Measurements from ENCODE around the gene WDR6. TPM values are rescaled to one million over a fixed set of nuclear protein-coding genes. Genes with fewer than 3 reads are reported as not detected.
A peak's percentile ranks its signal among the peaks of the same experiment; 100 is the strongest.

The WDR6 gene, protein sequence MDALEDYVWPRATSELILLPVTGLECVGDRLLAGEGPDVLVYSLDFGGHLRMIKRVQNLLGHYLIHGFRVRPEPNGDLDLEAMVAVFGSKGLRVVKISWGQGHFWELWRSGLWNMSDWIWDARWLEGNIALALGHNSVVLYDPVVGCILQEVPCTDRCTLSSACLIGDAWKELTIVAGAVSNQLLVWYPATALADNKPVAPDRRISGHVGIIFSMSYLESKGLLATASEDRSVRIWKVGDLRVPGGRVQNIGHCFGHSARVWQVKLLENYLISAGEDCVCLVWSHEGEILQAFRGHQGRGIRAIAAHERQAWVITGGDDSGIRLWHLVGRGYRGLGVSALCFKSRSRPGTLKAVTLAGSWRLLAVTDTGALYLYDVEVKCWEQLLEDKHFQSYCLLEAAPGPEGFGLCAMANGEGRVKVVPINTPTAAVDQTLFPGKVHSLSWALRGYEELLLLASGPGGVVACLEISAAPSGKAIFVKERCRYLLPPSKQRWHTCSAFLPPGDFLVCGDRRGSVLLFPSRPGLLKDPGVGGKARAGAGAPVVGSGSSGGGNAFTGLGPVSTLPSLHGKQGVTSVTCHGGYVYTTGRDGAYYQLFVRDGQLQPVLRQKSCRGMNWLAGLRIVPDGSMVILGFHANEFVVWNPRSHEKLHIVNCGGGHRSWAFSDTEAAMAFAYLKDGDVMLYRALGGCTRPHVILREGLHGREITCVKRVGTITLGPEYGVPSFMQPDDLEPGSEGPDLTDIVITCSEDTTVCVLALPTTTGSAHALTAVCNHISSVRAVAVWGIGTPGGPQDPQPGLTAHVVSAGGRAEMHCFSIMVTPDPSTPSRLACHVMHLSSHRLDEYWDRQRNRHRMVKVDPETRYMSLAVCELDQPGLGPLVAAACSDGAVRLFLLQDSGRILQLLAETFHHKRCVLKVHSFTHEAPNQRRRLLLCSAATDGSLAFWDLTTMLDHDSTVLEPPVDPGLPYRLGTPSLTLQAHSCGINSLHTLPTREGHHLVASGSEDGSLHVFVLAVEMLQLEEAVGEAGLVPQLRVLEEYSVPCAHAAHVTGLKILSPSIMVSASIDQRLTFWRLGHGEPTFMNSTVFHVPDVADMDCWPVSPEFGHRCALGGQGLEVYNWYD
- 141 and 153 TPM in 2 replicates for total RNA-seq

DNA sequence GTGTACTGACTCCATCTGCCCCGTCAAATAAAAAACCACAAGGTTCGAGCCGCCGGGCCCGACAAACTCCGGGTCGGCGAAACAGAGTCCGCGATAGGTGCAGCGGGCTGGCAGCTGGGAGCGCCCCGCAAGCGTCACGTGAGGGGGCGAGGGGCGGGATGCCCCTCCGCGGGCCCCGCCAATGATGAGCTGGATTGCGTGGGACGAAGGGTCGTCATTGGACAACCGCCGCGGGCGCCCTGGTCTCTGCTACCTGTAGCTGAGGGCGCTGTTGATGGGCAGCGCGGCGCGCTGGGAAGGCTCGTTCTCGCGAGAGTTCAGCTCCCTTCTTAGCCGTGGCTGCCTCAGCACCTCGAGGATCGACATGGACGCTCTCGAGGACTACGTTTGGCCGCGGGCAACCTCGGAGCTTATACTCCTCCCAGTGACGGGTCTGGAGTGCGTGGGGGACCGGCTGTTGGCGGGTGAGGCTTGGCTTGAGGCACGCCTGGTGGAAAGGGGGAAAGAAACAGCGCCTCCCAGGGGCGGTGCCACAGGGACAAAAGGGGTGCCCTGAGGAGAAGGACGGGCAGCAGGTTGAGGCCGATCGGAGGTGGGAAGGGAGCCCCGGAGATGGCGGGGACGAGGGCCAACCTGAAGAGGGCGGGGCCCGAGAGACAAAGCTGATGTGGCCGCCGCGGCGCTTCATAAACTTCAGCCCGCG, at the start of gene WDR6:
Gene WDR6 (plus strand): TSS at position 324 of the 703 bp plus-strand sequence. CDS start 41 bp downstream, at position 365.
- Mint-ChIP-seq H3K27me3 (no peaks in the 10 kb centered on the region), H3K36me3 (ENCODE audit: low read depth) (peaks cover 15% of the 10 kb centered on the region), H3K4me1 (peaks cover 27% of the 10 kb centered on the region), H3K9me3 (no peaks in the 10 kb centered on the region), H3K4me3 (peak within 1 kb of the TSS; percentile 94), H3K27ac (peak within 1 kb of the TSS; percentile 99)
- DNase-seq, result peak; percentile 99
- intact Hi-C loops (cut with micrococcal nuclease), result loop anchor here (1.0 kb wide), 3 partner anchors 11 to 87 kb away; partner anchors contain the start of genes DALRD3 and QRICH1

DNA sequence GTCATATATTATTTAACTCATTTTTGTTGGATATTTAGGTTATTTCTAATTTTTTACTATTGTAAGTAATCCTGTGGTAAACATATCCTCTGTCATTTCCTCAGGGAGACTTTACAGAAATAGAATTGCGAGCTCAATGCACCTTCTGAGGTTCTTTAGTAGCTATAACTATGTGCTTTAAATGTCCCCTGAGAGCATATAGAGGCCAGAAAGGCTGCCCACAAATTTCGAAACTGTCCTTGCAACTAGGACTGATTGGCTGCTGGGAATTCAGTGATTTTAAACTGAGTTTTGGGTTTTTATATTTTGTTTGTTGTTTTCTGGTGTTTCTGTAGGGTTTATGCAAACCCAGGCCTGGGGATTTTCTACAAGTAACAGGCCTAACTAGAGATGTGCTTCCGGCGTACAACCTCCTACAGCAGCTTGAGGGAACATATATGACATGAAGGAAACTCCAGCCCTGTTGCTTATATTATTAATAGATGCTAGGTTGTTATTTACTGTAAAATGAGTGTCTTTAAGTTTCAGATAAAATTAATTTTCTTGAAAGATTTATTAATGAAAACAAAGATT, 46.3 kb upstream of the WDR6 start:
- no peak for DNase-seq

DNA sequence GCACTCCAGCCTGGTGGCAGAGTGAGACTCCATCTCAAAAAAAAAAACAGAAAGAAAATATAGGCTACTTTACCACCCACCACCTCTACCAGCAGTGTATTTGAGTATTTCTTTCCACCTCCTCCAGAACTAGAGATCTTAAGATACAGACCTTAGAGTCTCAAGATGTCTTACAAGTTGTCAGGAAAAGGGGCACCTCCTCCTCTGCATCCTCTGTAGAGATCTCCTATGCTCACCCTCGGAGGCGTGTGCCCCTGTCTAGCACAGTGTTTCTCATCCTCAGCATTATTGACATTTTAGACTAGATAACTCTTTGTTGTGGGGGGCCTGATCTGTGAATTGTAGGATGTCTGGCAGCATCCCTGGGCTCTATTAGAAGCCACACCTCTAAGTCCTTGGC, 44.9 kb upstream of the WDR6 start:
- Mint-ChIP-seq H3K36me3 (ENCODE audit: low read depth) (peaks cover 46% of the 10 kb centered on the region), H3K27ac (peak overlapping the region; percentile 81)

More for the DNA sequence above, 46.3 kb upstream of the WDR6 start:
- peaks cover 38% of the 10 kb centered on the region for H3K36me3 Mint-ChIP-seq (ENCODE audit: low read depth)
- H3K4me3 Mint-ChIP-seq, result no peak overlapping the region
- no peak overlapping the region for H3K27ac Mint-ChIP-seq
- peaks cover 10% of the 10 kb centered on the region for H3K4me1 Mint-ChIP-seq
- intact Hi-C loops (cut with micrococcal nuclease), result no loop called here
- no peaks in the 10 kb centered on the region for H3K9me3 Mint-ChIP-seq
- H3K27me3 Mint-ChIP-seq, result no peaks in the 10 kb centered on the region

DNA sequence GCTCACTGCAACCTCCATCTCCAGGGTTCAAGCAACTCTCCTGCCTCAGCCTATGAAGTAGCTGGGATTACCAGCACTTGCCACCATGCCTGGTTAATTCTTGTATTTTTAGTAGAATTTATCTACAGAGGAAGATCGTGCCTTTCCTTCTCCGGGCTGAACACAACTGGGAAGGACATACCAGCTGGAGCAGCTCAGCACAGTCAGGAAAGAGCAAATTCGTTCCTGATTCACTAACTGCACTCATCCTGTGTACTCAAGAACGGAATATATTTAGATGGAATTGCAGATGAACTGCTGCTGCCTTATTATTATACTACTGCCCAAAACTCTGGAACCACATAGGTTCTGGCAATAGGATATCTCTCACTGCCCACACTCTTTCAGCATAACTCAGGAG, 44.3 kb upstream of the WDR6 start:
- Mint-ChIP-seq H3K4me3 (no peak overlapping the region), H3K9me3 (no peaks in the 10 kb centered on the region), H3K27ac (peak overlapping the region; percentile 20), H3K36me3 (ENCODE audit: low read depth) (peaks cover 45% of the 10 kb centered on the region), H3K4me1 (peaks cover 18% of the 10 kb centered on the region), H3K27me3 (no peaks in the 10 kb centered on the region)
- DNase-seq, result no peak
- intact Hi-C loops (cut with micrococcal nuclease), result no loop called here

More for the DNA sequence above, 44.9 kb upstream of the WDR6 start:
- Mint-ChIP-seq H3K27me3 (no peaks in the 10 kb centered on the region), H3K9me3 (no peaks in the 10 kb centered on the region), H3K4me3 (no peak overlapping the region), H3K4me1 (peaks cover 18% of the 10 kb centered on the region)
- intact Hi-C loops (cut with micrococcal nuclease), result no loop called here
- DNase-seq, result no peak

DNA sequence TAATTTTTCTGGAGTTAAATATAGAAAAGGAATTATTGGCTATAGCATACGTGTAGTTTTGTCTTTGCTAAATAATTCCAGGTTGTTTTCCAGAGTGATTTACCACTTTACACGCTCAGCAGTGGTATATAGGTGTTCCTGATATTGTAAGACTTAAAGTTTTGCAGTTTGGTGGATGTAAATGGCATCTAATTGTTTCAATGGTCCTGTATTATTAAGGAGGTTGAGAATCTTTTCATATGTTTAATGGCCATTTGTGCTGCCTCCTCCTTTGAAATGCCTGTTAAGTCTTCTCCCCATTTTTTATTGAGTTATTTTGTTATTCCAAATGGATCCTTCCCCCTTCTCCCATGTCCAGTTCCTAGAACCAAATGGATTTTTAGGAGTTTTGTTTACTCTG, 43.6 kb upstream of the WDR6 start:
- H3K4me1 Mint-ChIP-seq, result peaks cover 18% of the 10 kb centered on the region
- no peaks in the 10 kb centered on the region for H3K9me3 Mint-ChIP-seq
- no peaks in the 10 kb centered on the region for H3K27me3 Mint-ChIP-seq
- no peak overlapping the region for H3K27ac Mint-ChIP-seq
- intact Hi-C loops (cut with micrococcal nuclease), result no loop called here
- no peak for DNase-seq
- no peak overlapping the region for H3K4me3 Mint-ChIP-seq
- H3K36me3 Mint-ChIP-seq (ENCODE audit: low read depth), result peaks cover 47% of the 10 kb centered on the region

DNA sequence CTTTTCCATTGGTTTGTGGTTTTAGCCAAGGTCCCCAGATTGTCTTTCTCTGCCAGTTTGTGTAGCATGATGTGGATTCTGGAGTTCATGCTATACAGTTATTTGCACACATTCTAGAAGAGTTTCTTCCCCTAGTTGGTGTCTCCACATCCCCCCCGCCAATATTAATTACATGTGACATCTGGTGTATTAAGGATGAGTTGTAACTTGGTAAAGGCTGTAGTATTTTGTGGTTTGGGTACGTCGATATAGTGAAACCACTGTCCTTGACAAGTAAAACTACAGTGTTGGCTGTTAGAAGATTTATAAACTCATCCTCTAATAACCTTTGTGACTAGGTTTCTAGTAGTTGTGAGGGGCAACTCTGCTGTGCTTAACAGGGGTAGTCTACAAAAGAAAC, 40.8 kb upstream of the WDR6 start:
- Mint-ChIP-seq H3K4me3 (no peak overlapping the region), H3K27me3 (no peaks in the 10 kb centered on the region), H3K27ac (no peak overlapping the region), H3K36me3 (ENCODE audit: low read depth) (peaks cover 59% of the 10 kb centered on the region), H3K9me3 (no peaks in the 10 kb centered on the region), H3K4me1 (peaks cover 20% of the 10 kb centered on the region)
- intact Hi-C loops (cut with micrococcal nuclease), result no loop called here
- no peak for DNase-seq

DNA sequence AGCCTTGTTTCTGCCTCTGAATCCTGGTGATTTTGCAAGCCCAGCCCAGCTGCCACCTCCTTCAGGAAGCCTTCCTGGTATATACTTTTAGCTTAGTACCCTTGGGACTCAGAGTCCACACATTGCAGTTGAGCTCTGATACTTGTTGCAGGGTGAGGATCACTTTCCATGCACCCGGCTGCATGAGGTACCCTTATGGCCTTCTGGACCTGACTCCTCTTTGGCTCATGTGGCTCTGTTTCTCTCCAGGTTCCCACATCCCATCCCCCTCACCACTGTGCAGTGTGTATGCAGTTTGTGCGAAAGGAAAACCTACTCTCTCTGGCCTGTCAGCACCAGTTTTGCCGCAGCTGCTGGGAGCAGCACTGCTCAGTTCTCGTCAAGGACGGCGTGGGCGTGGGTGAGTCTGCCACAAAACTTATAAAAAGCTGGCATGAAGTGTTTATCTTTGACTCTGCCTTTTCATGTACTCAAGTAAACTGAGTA, 40.3 kb upstream of the WDR6 start:
- H3K9me3 Mint-ChIP-seq, result no peaks in the 10 kb centered on the region
- intact Hi-C loops (cut with micrococcal nuclease), result no loop called here
- no peak overlapping the region for H3K27ac Mint-ChIP-seq
- peak overlapping the region; percentile 38 for H3K4me3 Mint-ChIP-seq
- peaks cover 59% of the 10 kb centered on the region for H3K36me3 Mint-ChIP-seq (ENCODE audit: low read depth)
- H3K4me1 Mint-ChIP-seq, result peaks cover 18% of the 10 kb centered on the region
- DNase-seq, result no peak
- H3K27me3 Mint-ChIP-seq, result no peaks in the 10 kb centered on the region

DNA sequence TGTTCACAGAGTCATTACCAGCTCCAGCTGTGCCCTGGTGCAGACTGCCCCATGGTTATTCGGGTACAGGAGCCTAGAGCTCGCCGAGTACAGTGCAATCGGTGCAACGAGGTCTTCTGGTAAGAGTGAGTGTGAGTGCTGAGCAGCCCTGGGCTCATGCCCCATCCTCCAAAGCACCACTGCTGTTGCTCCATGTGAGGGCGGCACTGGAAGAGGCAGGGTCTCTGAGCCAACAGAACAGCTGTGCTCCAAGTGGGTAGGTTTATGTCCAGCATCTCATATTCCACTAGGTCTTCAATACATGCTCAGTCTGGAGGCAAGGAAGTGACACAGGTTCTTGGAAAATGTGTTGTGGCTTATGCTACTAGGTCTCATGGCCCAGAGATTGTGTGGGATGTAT, 36.6 kb upstream of the WDR6 start:
- Mint-ChIP-seq H3K27me3 (no peaks in the 10 kb centered on the region), H3K36me3 (ENCODE audit: low read depth) (peaks cover 63% of the 10 kb centered on the region), H3K27ac (peak overlapping the region; percentile 49), H3K9me3 (no peaks in the 10 kb centered on the region), H3K4me3 (no peak overlapping the region), H3K4me1 (peaks cover 14% of the 10 kb centered on the region)
- intact Hi-C loops (cut with micrococcal nuclease), result no loop called here
- no peak for DNase-seq

DNA sequence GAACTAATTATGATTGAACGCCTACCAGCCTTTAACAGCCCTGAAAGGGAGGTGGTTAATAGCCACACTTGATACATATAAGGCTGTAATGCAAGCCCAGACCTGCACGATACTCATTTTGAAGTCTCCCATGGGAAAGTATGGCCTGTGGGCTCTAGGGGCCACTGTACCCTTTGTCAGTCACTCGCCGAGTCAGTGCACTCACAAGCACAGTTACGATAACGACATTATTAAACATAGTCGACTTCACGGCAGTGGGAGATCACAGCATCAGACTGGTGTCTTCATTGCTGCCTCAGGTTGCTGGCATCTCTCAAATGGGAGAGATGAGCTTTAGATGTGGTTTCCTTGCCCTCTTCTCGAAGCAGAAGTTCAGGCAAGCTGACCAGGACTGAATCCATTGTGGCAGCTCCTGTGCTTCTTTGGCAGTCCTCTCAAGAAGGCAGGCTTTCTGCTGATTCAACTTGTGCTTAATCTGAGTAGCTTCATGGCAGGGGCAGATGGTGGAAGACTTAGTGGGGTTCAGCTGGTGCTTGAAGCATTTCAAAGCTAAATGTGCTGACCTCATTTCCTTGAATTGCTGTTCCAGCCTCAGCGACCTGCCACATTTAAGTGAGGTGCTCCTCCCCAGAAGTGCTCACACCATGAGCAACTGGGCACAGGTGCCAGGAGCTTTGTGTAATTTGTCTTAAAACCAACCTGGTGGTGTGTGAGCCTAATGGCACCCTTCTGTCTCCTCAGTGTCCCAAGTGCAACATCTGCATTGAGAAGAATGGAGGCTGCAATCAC, 32.9 kb upstream of the WDR6 start:
- H3K4me3 Mint-ChIP-seq, result no peak overlapping the region
- H3K27me3 Mint-ChIP-seq, result no peaks in the 10 kb centered on the region
- intact Hi-C loops (cut with micrococcal nuclease), result no loop called here
- no peak overlapping the region for H3K27ac Mint-ChIP-seq
- peaks cover 5% of the 10 kb centered on the region for H3K4me1 Mint-ChIP-seq
- H3K36me3 Mint-ChIP-seq (ENCODE audit: low read depth), result peaks cover 58% of the 10 kb centered on the region
- DNase-seq, result no peak
- no peaks in the 10 kb centered on the region for H3K9me3 Mint-ChIP-seq

DNA sequence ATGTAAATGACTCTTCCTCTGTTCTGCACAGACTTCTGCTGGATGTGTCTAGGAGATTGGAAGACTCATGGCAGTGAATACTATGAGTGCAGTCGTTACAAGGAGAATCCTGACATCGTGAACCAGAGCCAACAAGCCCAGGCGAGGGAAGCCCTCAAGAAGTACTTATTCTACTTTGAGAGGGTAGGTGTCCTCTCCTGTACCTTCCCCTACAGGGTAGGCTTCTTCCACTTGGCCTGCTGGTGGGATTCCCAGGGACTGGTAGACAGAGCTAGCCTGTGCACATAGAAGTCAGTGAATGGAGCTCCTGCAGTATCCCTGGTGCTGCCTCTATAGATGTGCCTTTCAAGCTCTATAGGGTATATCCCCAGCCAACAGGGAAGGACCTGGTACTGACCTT, 27.7 kb upstream of the WDR6 start:
- no peaks in the 10 kb centered on the region for H3K4me1 Mint-ChIP-seq
- no peaks in the 10 kb centered on the region for H3K27me3 Mint-ChIP-seq
- intact Hi-C loops (cut with micrococcal nuclease), result no loop called here
- H3K27ac Mint-ChIP-seq, result peak overlapping the region; percentile 43
- H3K9me3 Mint-ChIP-seq, result no peaks in the 10 kb centered on the region
- H3K4me3 Mint-ChIP-seq, result no peak overlapping the region
- H3K36me3 Mint-ChIP-seq (ENCODE audit: low read depth), result peaks cover 65% of the 10 kb centered on the region
- peak; percentile 53 for DNase-seq

DNA sequence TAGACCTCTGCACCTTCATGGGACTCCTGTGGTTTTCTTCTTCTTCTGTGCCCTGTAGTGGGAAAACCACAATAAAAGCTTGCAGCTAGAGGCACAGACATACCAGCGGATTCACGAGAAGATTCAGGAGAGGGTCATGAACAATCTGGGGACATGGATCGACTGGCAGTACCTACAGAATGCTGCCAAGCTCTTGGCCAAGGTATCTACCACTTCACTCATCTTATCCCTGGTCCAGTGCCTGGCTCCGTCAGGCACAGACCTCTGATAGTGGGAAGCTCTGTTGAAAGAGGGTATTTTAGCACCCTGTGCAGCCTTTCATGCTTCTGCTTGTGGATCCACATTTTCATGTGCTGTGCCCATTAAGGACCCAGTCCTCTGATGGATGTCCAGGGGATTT, 26.9 kb upstream of the WDR6 start:
- Mint-ChIP-seq H3K27ac (no peak overlapping the region), H3K36me3 (ENCODE audit: low read depth) (peaks cover 61% of the 10 kb centered on the region), H3K4me1 (no peaks in the 10 kb centered on the region), H3K27me3 (no peaks in the 10 kb centered on the region), H3K4me3 (no peak overlapping the region), H3K9me3 (no peaks in the 10 kb centered on the region)
- intact Hi-C loops (cut with micrococcal nuclease), result no loop called here
- no peak for DNase-seq

DNA sequence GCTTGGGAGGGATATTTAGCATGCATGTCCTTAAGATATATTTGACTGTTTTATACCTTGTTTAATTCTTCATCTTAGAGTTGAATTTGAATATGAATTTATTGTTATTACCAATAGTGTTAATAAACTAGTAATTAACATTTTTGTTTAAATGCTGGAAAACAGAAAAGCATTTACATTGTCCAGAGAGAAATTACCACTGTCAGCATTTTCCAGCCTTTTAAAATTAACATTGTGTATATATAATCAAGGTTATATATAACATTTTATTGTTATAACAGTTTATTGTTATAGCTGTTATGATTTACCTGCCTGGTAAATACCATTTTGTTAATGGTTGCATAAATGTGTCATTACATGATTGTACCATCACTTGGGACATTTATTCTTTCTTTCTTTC, 25.2 kb upstream of the WDR6 start:
- peaks cover 2% of the 10 kb centered on the region for H3K4me1 Mint-ChIP-seq
- H3K9me3 Mint-ChIP-seq, result no peaks in the 10 kb centered on the region
- no peak for DNase-seq
- intact Hi-C loops (cut with micrococcal nuclease), result no loop called here
- H3K27me3 Mint-ChIP-seq, result no peaks in the 10 kb centered on the region
- no peak overlapping the region for H3K27ac Mint-ChIP-seq
- peaks cover 56% of the 10 kb centered on the region for H3K36me3 Mint-ChIP-seq (ENCODE audit: low read depth)
- no peak overlapping the region for H3K4me3 Mint-ChIP-seq
